Right forelimb (tissue), 1 donor: ENCODE data around the gene DGKZ.
"Not testable (repeated sequence)": the region's sequence is repeated elsewhere in the genome, so short reads cannot be mapped to it uniquely, and the experiment has no call there.

Experiments
- DNase-seq: peaks from one replicate; pipeline ENCODE4 v3.0.0-alpha.2; 2018

DGKZ gene

GRCh38 chr11:46369458-46370152 lies 22.3 kb downstream of the DGKZ start:
- DNase-seq, result no peak

- DNase-seq, result no peak
Measured at GRCh38 chr11:46370253-46370652, 23.0 kb downstream of the DGKZ start.

GRCh38 chr11:46371262-46371661 lies 24.0 kb downstream of the DGKZ start:
- DNase-seq, result not testable (repeated sequence)

GRCh38 chr11:46372086-46372485 lies 24.8 kb downstream of the DGKZ start:
- DNase-seq, result no peak

GRCh38 chr11:46372501-46372900 lies 25.2 kb downstream of the DGKZ start:
- not testable (repeated sequence) for DNase-seq

- no peak for DNase-seq
Measured at GRCh38 chr11:46373787-46374740, 26.8 kb downstream of the DGKZ start.

- DNase-seq, result no peak
Measured at GRCh38 chr11:46374815-46375214, 27.6 kb downstream of the DGKZ start.

GRCh38 chr11:46375392-46376101 lies 28.3 kb downstream of the DGKZ start:
- DNase-seq, result no peak

- DNase-seq, result no peak
Measured at GRCh38 chr11:46376258-46377050, 29.2 kb downstream of the DGKZ start.

- DNase-seq, result no peak
Measured at GRCh38 chr11:46377290-46377689, 30.0 kb downstream of the DGKZ start.

GRCh38 chr11:46377831-46378230 lies 30.6 kb downstream of the DGKZ start:
- no peak for DNase-seq

GRCh38 chr11:46378296-46378695 lies 31.0 kb downstream of the DGKZ start:
- DNase-seq, result no peak

- no peak for DNase-seq
Measured at GRCh38 chr11:46378811-46379481, 31.7 kb downstream of the DGKZ start.

- not testable (repeated sequence) for DNase-seq
Measured at GRCh38 chr11:46379482-46380293, 32.4 kb downstream of the DGKZ start.

GRCh38 chr11:46380340-46381047 lies 33.2 kb downstream of the DGKZ start:
- peak; percentile 78 for DNase-seq

- DNase-seq, result peak; percentile 83
Measured at GRCh38 chr11:46381048-46381818, 34.0 kb downstream of the DGKZ start, which contains the start of gene MDK. Gene MDK (plus strand): TSS chr11:46381669. CDS start chr11:46382058, 389 bp downstream.

- no peak for DNase-seq
Measured at GRCh38 chr11:46381819-46382645, 34.8 kb downstream of the DGKZ start.

- DNase-seq, result no peak
Measured at GRCh38 chr11:46382646-46383403, 35.6 kb downstream of the DGKZ start.
